Lung (tissue), 16 donors: ENCODE measurements around the gene RCAN3. TPM values are rescaled to one million over a fixed set of nuclear protein-coding genes. Genes with fewer than 3 reads are reported as not detected.

Source experiments
- ATAC-seq: fragments of 200-7000 bp; cut with Tn5 transposase; one replicate; pipeline ENCODE4 v1.9.1; 2020; ENCODE audit warnings: moderate number of reproducible peaks; ENCODE audit not compliant: insufficient read depth, low FRiP score
- DNase-seq, 3 donors: peaks; one replicate each; pipeline ENCODE4 v3.0.0-alpha.2; 2013 to 2017
- H3K27ac ChIP-seq, 2 donors: one replicate each; pipeline ENCODE4 v1.5.1; 2013; ENCODE audit warnings: mild to moderate bottlenecking in 2 of 2, moderate library complexity in 2 of 2, control low read depth in 1 of 2, inconsistent platforms in 1 of 2, low read depth in 1 of 2, low read length in 1 of 2
- H3K27me3 ChIP-seq, 3 donors: one replicate each; pipeline ENCODE4 v1.5.1; 2013; ENCODE audit warnings: low read length in 2 of 3; ENCODE audit not compliant: control insufficient read depth in 3 of 3, insufficient read depth in 3 of 3
- H3K36me3 ChIP-seq, 4 donors: one replicate each; pipeline ENCODE4 v1.5.1; 2013; ENCODE audit warnings: low read length in 4 of 4, mild to moderate bottlenecking in 1 of 4, moderate library complexity in 1 of 4; ENCODE audit not compliant: control insufficient read depth in 4 of 4, insufficient read depth in 4 of 4
- H3K4me1 ChIP-seq, 5 donors: one replicate each; pipeline ENCODE4 v1.5.1; 2013; ENCODE audit warnings: low read length in 5 of 5, mild to moderate bottlenecking in 2 of 5, moderate library complexity in 1 of 5; ENCODE audit not compliant: control insufficient read depth in 5 of 5, insufficient read depth in 5 of 5
- H3K4me3 ChIP-seq: one replicate; pipeline ENCODE4 v1.5.1; 2013; ENCODE audit warnings: mild to moderate bottlenecking, control low read depth, moderate library complexity
- H3K9ac ChIP-seq, 2 donors: one replicate each; pipeline ENCODE4 v1.5.1; 2013; ENCODE audit warnings: low read length in 2 of 2, control low read depth in 1 of 2; ENCODE audit not compliant: insufficient read depth in 1 of 2
- H3K9me3 ChIP-seq, 4 donors: one replicate each; pipeline ENCODE4 v1.5.1; 2013; ENCODE audit warnings: low read length in 3 of 4, mild to moderate bottlenecking in 1 of 4, moderate library complexity in 1 of 4; ENCODE audit not compliant: control insufficient read depth in 4 of 4, insufficient read depth in 3 of 4
- CTCF ChIP-seq: IDR thresholded peaks from 2 replicates; pipeline ENCODE4 v1.5.1; 2012; ENCODE audit warnings: mild to moderate bottlenecking; ENCODE audit errors: control extremely low read depth, extremely low read depth
- WGBS, 2 donors: extraction: QIAGEN DNeasy Blood & Tissue Kit; methylation state at CpG; one replicate each; pipeline ENCODE4 v1.1.7; 2013; 5-methylcytosine and 5-hydroxymethylcytosine counted together
- long read RNA-seq, 5 donors: transcript quantifications; one replicate each; lab custom pipeline, GENCODE V29; 2026
- polyA plus RNA-seq, 2 donors: library from polyadenylated mRNA; stranded (reverse); fragments of 200-250 nt; gene quantifications; one replicate each; pipeline ENCODE4 v1.2.1, GENCODE V29; 2013
- total RNA-seq, 2 donors: library from RNA; depleted of rRNA in 1 of 2; stranded (reverse); fragments of >200 nt in 1 of 2; gene quantifications; one replicate each; pipeline ENCODE4 v1.2.1, GENCODE V29; 2014 to 2021
- donor health status: control.
- donor health status: control.
- donor health status: Bipolar disorder and iron deficiency.
- donor health status: healthy.
- donor health status: DM: yes; HTN: yes; CAD: no.

The RCAN3 gene
- 10 to 100 TPM; 18.7 to 21.4 TPM for total RNA-seq
- polyA plus RNA-seq: 1 to 10 TPM; 5.2 to 6.9 TPM
- long read RNA-seq, donor 1, full-length matches to known transcripts: 2 of 2 reads
- long read RNA-seq, donor 1, partial matches to known transcripts: 0 of 2 reads
- long read RNA-seq, donor 1, other reads (novel, unspliced or antisense): 0 of 2 reads
- long read RNA-seq, donor 2, full-length matches to known transcripts: 1 of 1 reads
- long read RNA-seq, donor 2, partial matches to known transcripts: 0 of 1 reads
- long read RNA-seq, donor 2, other reads (novel, unspliced or antisense): 0 of 1 reads
- long read RNA-seq, donor 3: 0 reads
- long read RNA-seq, donor 4, full-length matches to known transcripts: 1 of 1 reads
- long read RNA-seq, donor 4, partial matches to known transcripts: 0 of 1 reads
- long read RNA-seq, donor 4, other reads (novel, unspliced or antisense): 0 of 1 reads
- long read RNA-seq, donor 5, full-length matches to known transcripts: 2 of 2 reads
- long read RNA-seq, donor 5, partial matches to known transcripts: 0 of 2 reads
- long read RNA-seq, donor 5, other reads (novel, unspliced or antisense): 0 of 2 reads

GRCh38 chr1:24502709-24503058, at the start of gene RCAN3:
RCAN3 (plus strand) TSS chr1:24502836; CDS start chr1:24514373, 11,537 bp downstream.
- Histone ChIP-seq H3K27me3 (peaks cover 0 to 27% (median 7%) of the 10 kb centered on the region in 3 donors), H3K9ac (peak within 1 kb of the TSS; percentile 55 to 63), H3K4me1 (peaks cover 0 to 4% (median 0%) of the 10 kb centered on the region in 5 donors), H3K9me3 (no peaks in the 10 kb centered on the region), H3K4me3 (peak within 1 kb of the TSS; percentile 73), H3K36me3 (no peaks in the 10 kb centered on the region), H3K27ac (peak within 1 kb of the TSS; percentile 81 to 85)
- 1% methylated on average over 19 to 53 of the region's 53 CpGs for WGBS, 2 donors
- DNase-seq (peak; percentile 80 to 93 (median 87)), ATAC-seq (peak; percentile 96)
- TF ChIP-seq CTCF: no peak

DNA sequence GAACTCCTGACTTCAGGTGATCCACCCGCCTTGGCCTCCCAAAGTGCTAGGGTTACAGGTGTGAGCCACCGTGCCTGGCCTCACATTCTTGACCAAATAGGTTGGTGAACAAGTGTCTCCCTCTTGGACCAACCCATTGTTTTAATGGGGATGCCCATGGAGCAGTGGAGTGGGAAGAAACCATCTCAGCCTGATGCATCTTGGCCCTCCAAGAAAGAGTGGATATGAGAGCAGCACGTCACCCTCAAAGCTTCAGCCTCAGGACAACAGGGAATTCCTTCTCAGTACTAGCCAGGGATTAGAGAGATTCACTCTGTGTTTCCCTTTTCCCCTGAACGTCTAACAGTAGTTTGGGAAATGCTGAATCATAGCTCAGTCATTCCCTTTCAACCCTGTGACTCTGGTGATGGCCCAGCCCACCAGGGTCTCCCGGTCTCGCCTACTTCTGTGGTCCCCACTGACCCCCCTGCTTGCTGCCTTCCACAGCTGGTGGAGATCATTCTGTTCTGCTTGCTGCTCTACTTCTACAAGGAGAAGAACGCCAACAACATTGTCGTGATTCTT, 49.6 kb upstream of the RCAN3 start:
- Histone ChIP-seq H3K4me1 (no peaks in the 10 kb centered on the region), H3K9me3 (no peaks in the 10 kb centered on the region), H3K4me3 (no peak overlapping the region), H3K9ac (no peak overlapping the region), H3K27me3 (no peaks in the 10 kb centered on the region), H3K36me3 (peaks cover 0 to 45% (median 4%) of the 10 kb centered on the region in 4 donors), H3K27ac (no peak overlapping the region)
- 80 to 88% methylated on average over 8 of the region's 8 CpGs for WGBS, 2 donors
- DNase-seq (no peak), ATAC-seq (no peak)
- TF ChIP-seq CTCF: no peak

DNA sequence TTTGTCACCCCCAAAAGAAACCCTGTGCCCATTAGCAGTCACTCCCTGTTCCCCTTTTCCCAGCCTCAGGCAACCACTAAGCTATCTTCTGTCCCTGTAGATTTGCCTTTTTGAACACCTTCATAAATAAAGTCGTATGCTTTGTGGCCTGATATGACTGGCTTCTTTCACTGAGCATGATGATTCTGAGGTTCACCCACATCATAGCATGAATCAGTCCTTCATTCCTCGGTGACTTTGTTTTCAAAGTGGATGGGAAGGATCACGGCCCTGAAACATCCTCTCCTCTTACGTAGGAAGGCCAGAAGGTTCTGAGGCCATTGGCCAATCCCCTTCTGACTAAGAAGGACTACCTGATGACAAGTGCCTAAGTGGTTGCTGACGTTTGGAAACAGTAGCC, 48.0 kb upstream of the RCAN3 start:
- no peaks in the 10 kb centered on the region for H3K4me1 ChIP-seq
- no peak overlapping the region for H3K4me3 ChIP-seq
- no peak overlapping the region for H3K9ac ChIP-seq
- H3K36me3 ChIP-seq: peaks cover 0 to 48% (median 8%) of the 10 kb centered on the region in 4 donors
- no peak overlapping the region for H3K27ac ChIP-seq
- 73 to 81% methylated on average over 5 of the region's 5 CpGs for WGBS, 2 donors
- DNase-seq (no peak), ATAC-seq (no peak)
- H3K27me3 ChIP-seq: no peaks in the 10 kb centered on the region
- no peak for TF ChIP-seq CTCF
- no peaks in the 10 kb centered on the region for H3K9me3 ChIP-seq
